ENCODE data around the gene HSD11B2. TPM values are rescaled to one million over a fixed set of nuclear protein-coding genes. Genes with fewer than 3 reads are reported as not detected.

HSD11B2 gene
- total and polyA plus RNA-seq, 8 donors = 1.4 to 11.3 (median 6.3) TPM

DNA sequence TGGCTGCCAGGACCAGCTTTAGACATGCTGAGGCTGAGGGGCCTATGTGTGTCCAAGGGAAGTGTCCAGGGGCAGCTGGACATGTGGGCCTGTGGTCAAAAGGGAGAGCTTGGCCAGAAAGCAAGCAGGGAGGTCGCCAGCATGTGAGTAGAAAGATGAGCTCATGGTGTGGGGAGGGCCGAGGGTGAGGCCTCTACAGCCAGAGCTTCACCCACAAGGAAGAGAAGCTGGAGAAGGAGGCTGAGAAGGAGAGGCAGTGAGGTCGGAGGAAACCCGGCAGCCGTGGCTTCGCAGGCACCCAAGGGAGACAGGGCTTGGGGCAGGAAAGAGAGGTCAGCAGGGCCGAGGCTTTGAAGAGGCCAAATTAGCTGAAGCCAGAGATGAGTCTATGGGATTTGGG lies 4.0 kb upstream of the HSD11B2 start:
- DNase-seq (peak in 1 of 6 donors; percentile 19), ATAC-seq (no peak)
- H3K27me3 ChIP-seq = no peaks in the 10 kb centered on the region

DNA sequence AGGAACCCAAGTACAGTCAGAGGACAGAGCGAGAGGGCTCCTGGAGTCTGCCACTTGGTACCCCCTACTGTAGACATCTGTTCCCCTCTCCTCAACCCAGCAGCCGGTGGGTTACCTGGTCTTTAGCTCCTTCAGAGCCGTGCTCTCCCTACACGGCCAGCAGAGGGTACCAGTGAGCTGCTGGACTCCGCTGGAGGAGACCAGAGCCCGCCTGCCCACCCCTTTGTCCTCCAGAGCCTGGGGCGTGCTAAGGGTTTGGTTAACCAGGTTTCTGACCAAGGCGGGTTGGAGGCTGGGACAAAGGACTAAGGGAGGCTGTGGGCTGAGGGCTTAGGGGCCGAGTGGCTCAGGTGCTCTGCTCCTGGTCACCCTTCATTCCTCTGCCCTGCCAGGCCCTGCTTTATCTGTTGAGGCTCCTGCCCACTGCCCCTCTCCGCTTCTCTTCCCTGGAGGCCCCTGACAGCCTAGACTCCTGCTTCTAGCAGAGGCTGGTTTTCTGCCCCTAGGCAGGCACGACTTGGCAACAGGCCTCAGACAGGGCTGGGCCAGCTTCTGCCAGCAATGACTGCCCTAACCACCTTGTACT lies 2.7 kb upstream of the HSD11B2 start:
- H3K36me3 ChIP-seq = no peaks in the 10 kb centered on the region
- intact Hi-C loops (cut with DNase I) = loop anchor here in 2 of 3 donors (2.0 to 5.0 kb wide), 2 partner anchors 37 to 39 kb away; no protein-coding TSS in a partner anchor

More for the DNA sequence above, 4.0 kb upstream of the HSD11B2 start:
- no peak for FAIRE-seq
- TF ChIP-seq, protein P1, sequence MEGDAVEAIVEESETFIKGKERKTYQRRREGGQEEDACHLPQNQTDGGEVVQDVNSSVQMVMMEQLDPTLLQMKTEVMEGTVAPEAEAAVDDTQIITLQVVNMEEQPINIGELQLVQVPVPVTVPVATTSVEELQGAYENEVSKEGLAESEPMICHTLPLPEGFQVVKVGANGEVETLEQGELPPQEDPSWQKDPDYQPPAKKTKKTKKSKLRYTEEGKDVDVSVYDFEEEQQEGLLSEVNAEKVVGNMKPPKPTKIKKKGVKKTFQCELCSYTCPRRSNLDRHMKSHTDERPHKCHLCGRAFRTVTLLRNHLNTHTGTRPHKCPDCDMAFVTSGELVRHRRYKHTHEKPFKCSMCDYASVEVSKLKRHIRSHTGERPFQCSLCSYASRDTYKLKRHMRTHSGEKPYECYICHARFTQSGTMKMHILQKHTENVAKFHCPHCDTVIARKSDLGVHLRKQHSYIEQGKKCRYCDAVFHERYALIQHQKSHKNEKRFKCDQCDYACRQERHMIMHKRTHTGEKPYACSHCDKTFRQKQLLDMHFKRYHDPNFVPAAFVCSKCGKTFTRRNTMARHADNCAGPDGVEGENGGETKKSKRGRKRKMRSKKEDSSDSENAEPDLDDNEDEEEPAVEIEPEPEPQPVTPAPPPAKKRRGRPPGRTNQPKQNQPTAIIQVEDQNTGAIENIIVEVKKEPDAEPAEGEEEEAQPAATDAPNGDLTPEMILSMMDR (IDR thresholded peaks at IDR 0.05) = no peak
- Histone ChIP-seq H3K27ac (no peak overlapping the region), H3K4me3 (no peak overlapping the region), H3K36me3 (no peaks in the 10 kb centered on the region), H3K9me3 (no peaks in the 10 kb centered on the region), H3K4me1 (peaks cover 20 to 29% (median 25%) of the 10 kb centered on the region in 3 donors)
- intact Hi-C loops (cut with DNase I) = loop anchor here in 1 of 3 donors (5.0 kb wide), 1 partner anchor 40 kb away; no protein-coding TSS in a partner anchor
- 71 to 82% methylated on average over 7 of the region's 7 CpGs for WGBS, 2 donors

DNA sequence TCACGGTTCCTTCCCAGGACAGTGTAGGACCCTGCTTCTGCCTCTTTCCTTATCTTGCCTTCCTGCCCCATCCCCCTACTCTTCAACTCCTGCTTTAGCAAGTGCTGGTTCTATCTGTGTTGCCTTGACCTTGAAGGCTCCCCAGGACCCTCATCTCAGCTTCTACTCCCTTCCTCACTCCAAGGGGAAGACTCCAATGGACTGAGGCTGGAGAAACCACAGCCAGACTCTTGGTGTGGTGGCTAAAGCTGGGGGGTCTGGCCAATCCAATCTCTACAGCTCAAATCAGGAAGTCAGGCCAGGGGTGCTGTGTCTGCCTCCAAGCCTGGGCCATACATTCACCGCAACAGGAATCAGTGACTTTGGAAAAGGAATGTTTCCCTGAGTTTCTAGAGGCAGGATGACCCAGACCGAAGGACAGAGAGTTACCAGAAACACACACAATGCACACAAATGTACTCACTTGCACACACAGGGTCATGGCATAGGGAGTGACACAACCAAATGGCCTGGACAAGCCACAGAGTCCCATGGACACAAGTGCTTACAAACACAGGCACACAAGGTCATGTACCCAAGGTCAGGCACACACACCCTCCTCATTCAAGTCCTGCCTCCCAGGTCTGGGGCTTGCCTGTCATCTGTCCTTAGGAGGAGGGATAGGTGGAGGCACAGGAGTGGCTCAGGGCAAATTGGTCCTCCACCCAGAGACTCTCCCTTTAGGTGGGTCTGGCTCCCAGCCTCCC lies 1.7 kb upstream of the HSD11B2 start:
- intact Hi-C loops (cut with DNase I) = loop anchor here in 2 of 3 donors (2.0 to 5.0 kb wide), 2 partner anchors 36 to 38 kb away; no protein-coding TSS in a partner anchor
- no peak overlapping the region for H3K4me3 ChIP-seq
- TF ChIP-seq, protein P1 (IDR thresholded peaks at IDR 0.05) = no peak
- 90 to 94% methylated on average over 3 of the region's 3 CpGs for WGBS, 2 donors
- no peaks in the 10 kb centered on the region for H3K9me3 ChIP-seq
- peaks cover 14 to 27% (median 20%) of the 10 kb centered on the region in 3 donors for H3K4me1 ChIP-seq
- no peak for FAIRE-seq
- DNase-seq = no peak
- H3K27me3 ChIP-seq = no peaks in the 10 kb centered on the region
- no peaks in the 10 kb centered on the region for H3K36me3 ChIP-seq
- ATAC-seq = peak in 1 of 4 donors; percentile 1
- no peak overlapping the region for H3K27ac ChIP-seq

More for the DNA sequence above, 2.7 kb upstream of the HSD11B2 start:
- H3K4me3 ChIP-seq = no peak overlapping the region
- TF ChIP-seq, protein P1 (IDR thresholded peaks at IDR 0.05) = peak; percentile 80 to 92 (median 84)
- FAIRE-seq = no peak
- peak; percentile 44 to 79 (median 70) for ATAC-seq
- no peaks in the 10 kb centered on the region for H3K27me3 ChIP-seq
- H3K4me1 ChIP-seq = peaks cover 20 to 34% (median 26%) of the 10 kb centered on the region in 3 donors
- no peak overlapping the region for H3K27ac ChIP-seq
- WGBS, 2 donors = 12 to 17% methylated on average over 10 to 11 of the region's 11 CpGs
- DNase-seq = peak; percentile 65 to 91 (median 84)
- H3K9me3 ChIP-seq = no peaks in the 10 kb centered on the region

DNA sequence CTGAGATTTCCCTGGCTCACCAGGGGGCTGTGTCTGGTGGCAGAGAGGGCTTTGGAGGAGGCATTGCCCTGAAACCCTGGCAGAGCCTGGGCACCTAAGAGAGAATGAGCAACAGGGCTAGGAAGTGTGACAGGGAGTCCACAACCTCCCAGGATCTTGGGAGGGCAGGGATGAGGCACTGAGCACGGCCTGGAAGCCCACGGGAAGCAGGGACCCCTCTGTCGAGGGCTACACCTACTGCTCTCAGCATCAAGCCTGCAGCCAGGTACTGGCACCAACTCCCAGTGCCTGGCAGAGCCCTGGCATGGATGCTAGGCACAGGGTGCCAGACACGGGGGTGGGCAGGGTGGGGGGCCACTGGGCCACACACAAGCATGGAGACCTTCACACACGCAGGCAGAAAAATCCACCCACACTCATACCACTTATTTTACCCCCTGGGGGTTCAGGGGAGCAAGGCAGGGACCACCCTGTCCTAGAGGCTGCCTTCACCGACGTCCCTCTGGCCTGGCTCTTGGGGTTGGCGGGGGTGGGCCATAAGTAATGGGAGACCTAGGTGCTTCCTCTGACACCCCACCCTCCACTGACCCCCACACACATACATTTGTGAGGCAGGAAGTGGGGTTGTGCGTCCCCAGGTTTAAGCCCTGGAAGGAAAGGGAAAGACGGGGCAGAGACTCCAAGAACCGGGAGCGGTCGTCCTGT lies 970 bp upstream of the HSD11B2 start:
- intact Hi-C loops (cut with DNase I) = loop anchor here in 2 of 3 donors (2.0 to 5.0 kb wide), 2 partner anchors 35 to 37 kb away; no protein-coding TSS in a partner anchor
- Histone ChIP-seq H3K4me1 (peaks cover 8 to 20% (median 12%) of the 10 kb centered on the region in 3 donors), H3K9me3 (no peaks in the 10 kb centered on the region), H3K4me3 (peak overlapping the region; percentile 15 to 57 (median 42)), H3K27me3 (no peaks in the 10 kb centered on the region), H3K36me3 (no peaks in the 10 kb centered on the region), H3K27ac (peak overlapping the region; percentile 67 to 84 (median 78))
- ATAC-seq (no peak), FAIRE-seq (no peak), DNase-seq (peak in 1 of 6 donors; percentile 42)
- 43 to 44% methylated on average over 12 to 13 of the region's 13 CpGs for WGBS, 2 donors
- TF ChIP-seq, protein P1 (IDR thresholded peaks at IDR 0.05) = no peak
